CD8-positive, alpha-beta memory T cell (primary cell): ENCODE results near the gene C10orf90. TPM values are rescaled to one million over a fixed set of nuclear protein-coding genes. Genes with fewer than 3 reads are reported as not detected.

Experiments used
- CTCF ChIA-PET: fragments of 350-600 bp; sonication (Branson Sonifier 250); formaldehyde crosslinking; loops from one replicate; lab custom pipeline; 2021; ENCODE audit warnings: antibody characterized with exemption; lab: Charles Lee
- POLR2A ChIA-PET: fragments of 350-600 bp; sonication (Branson Sonifier 250); formaldehyde crosslinking; loops from one replicate; lab custom pipeline; 2021; ENCODE audit warnings: antibody characterized with exemption; lab: Charles Lee
- DNase-seq, 5 donors: peaks; one replicate each; pipeline versions ENCODE4 v3.0.0 to v3.0.0-alpha.2; 2020 to 2022; ENCODE audit warnings: mixed read lengths in 1 of 5
- H3K27ac ChIP-seq: one replicate; pipeline ENCODE4 v1.7.0; 2013; ENCODE audit warnings: low read depth, mild to moderate bottlenecking, low read length, moderate library complexity
- H3K27me3 ChIP-seq: 2 replicates; pipeline ENCODE4 v1.7.0; 2013; ENCODE audit warnings: low read length, mild to moderate bottlenecking; ENCODE audit not compliant: insufficient read depth, poor library complexity, severe bottlenecking
- H3K36me3 ChIP-seq: 2 replicates; pipeline ENCODE4 v1.7.0; 2013; ENCODE audit warnings: mild to moderate bottlenecking, low read length, moderate library complexity; ENCODE audit not compliant: insufficient read depth
- H3K4me1 ChIP-seq: 2 replicates; pipeline ENCODE4 v1.7.0; 2013; ENCODE audit warnings: mild to moderate bottlenecking, low read length, moderate library complexity; ENCODE audit not compliant: insufficient read depth
- H3K4me3 ChIP-seq: 2 replicates; pipeline ENCODE4 v1.7.0; 2013; ENCODE audit warnings: mild to moderate bottlenecking, low read length
- H3K9me3 ChIP-seq: 2 replicates; pipeline ENCODE4 v1.7.0; 2013; ENCODE audit warnings: mild to moderate bottlenecking, low read length
- H3K27ac Mint-ChIP-seq, 8 donors: one replicate each; pipeline ENCODE4 v1.8.0; 2020 to 2021; ENCODE audit warnings: mixed read lengths in 8 of 8, mild to moderate bottlenecking in 6 of 8, inconsistent platforms in 3 of 8, moderate library complexity in 3 of 8
- H3K27me3 Mint-ChIP-seq, 2 donors: one replicate each; pipeline ENCODE4 v1.8.0; 2020 to 2021; ENCODE audit warnings: mixed read lengths in 2 of 2, mild to moderate bottlenecking in 1 of 2, moderate library complexity in 1 of 2
- H3K36me3 Mint-ChIP-seq, 3 donors: one replicate each; pipeline ENCODE4 v1.8.0; 2020 to 2021; ENCODE audit warnings: mixed read lengths in 3 of 3, inconsistent platforms in 1 of 3, mild to moderate bottlenecking in 1 of 3
- H3K4me1 Mint-ChIP-seq, 3 donors: one replicate each; pipeline ENCODE4 v1.8.0; 2020 to 2021; ENCODE audit warnings: mixed read lengths in 3 of 3, inconsistent platforms in 1 of 3, mild to moderate bottlenecking in 1 of 3
- H3K4me3 Mint-ChIP-seq, 7 donors: one replicate each; pipeline ENCODE4 v1.8.0; 2020 to 2021; ENCODE audit warnings: mixed read lengths in 7 of 7, mild to moderate bottlenecking in 6 of 7, moderate library complexity in 4 of 7, inconsistent platforms in 2 of 7
- H3K9me3 Mint-ChIP-seq, 5 donors: one replicate each; pipeline ENCODE4 v1.8.0; 2020 to 2022; ENCODE audit warnings: mixed read lengths in 5 of 5, mild to moderate bottlenecking in 3 of 5, moderate library complexity in 2 of 5, inconsistent platforms in 1 of 5
- polyA plus RNA-seq: library from polyadenylated mRNA; unstranded; fragments of 300-500 nt; fragmentation: Illumina TruSeq; gene quantifications from one replicate; pipeline ENCODE4 v1.2.3, GENCODE V29; 2021
- total RNA-seq, 2 experiments: library from RNA; stranded (reverse); gene quantifications; one replicate each; pipeline ENCODE4 v1.2.3, GENCODE V29; 2021

C10orf90 gene
- total and polyA plus RNA-seq, 3 experiments from 2014 or later, result not detected

DNA sequence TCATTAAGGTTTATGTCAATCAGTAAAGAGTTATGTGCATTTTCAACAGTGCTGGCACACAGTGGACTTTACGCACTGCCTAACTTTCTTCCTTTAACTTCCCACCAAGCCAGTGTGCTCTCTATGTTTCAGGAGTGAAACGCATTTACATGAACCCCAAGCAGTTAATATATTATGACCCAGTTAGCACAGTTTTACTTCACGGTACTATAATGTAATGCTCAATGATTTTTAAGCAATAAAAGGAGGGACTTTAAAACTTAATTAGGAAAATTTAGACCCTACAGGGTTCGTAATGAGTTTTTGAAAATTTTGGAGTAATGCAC is 100.3 kb downstream of the C10orf90 start:
- Mint-ChIP-seq H3K4me1 (no peaks in the 10 kb centered on the region), H3K27me3 (peaks cover 0 to 4% of the 10 kb centered on the region in 2 donors), H3K9me3 (peaks cover 0 to 13% (median 2%) of the 10 kb centered on the region in 5 donors), H3K36me3 (no peaks in the 10 kb centered on the region), H3K4me3 (no peak overlapping the region), H3K27ac (no peak overlapping the region)
- H3K27ac ChIP-seq, result no peak overlapping the region
- POLR2A ChIA-PET, result no interaction called here
- H3K4me3 ChIP-seq, result no peak overlapping the region
- no peaks in the 10 kb centered on the region for H3K9me3 ChIP-seq
- no peaks in the 10 kb centered on the region for H3K36me3 ChIP-seq
- DNase-seq, result no peak
- no peaks in the 10 kb centered on the region for H3K4me1 ChIP-seq
- CTCF ChIA-PET, result no interaction called here
- no peaks in the 10 kb centered on the region for H3K27me3 ChIP-seq

DNA sequence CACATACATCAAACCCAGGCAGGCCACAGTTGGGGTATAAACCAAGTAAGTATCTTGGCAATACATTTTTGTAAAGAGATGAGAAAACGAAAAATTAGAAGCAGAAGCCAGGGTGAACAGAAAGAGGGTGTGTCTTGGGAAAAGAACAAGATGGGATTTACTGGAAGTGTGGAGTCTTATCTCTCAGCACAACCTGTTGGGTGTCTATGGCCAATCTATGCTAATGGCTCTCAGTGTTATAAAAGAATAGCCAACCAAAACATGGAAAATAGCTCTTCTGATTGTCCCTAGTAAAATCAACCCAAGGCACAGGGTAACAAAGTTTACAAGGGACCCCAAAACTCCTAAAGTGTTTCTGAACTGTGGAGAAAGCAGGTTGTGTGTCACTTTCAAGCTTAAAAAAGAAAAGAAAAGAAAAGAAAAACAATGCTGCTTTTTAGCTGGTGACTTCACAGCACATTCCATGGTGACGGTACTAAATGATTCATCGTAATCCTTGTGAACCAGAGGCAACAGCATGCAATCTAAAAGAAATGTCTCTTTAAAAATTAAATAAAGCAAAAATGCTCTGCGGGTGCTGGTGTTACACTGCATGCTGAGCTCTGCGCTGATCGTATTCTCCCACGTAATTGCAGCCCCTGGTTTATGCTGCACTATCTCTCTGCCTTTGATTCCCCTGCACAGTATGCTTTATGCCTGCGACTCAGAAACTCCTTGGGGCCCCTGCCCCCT is 100.8 kb downstream of the C10orf90 start:
- H3K27ac ChIP-seq, result no peak overlapping the region

DNA sequence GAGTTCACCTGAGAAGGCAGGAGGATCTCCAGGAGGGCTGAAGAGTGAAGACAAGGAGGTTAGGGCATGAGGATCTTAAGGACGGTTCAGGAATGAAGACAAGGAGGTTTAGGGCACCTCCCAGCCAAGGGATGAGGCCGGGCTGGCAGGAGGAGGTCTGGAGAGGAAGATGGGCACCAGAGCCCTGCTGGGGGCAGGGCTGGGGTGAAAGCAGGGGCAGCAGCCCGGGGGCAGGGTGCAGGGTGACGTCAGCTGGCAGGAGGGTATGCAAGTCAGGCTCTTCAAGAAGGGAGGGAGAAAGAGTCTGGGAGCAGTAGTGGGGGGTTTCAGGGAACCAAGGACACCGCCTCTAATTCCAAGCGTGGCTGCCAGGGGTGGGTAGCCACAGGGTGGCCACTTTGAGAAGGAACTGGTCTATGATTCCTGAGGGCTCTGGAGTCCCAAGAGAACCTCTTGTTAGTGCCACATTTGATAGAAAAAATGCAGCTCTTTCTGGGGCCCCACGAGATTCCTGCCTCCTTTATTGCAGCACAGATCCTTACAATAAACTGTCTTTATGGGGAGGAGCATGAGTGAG is 101.6 kb downstream of the C10orf90 start:
- ChIA-PET POLR2A (no interaction called here), CTCF (no interaction called here)
- H3K27me3 Mint-ChIP-seq, result peaks cover 0 to 4% of the 10 kb centered on the region in 2 donors
- no peak overlapping the region for H3K27ac ChIP-seq
- no peaks in the 10 kb centered on the region for H3K36me3 ChIP-seq
- H3K4me1 ChIP-seq, result no peaks in the 10 kb centered on the region
- H3K4me3 ChIP-seq, result no peak overlapping the region
- H3K27me3 ChIP-seq, result no peaks in the 10 kb centered on the region
- H3K9me3 Mint-ChIP-seq, result peaks cover 0 to 16% (median 2%) of the 10 kb centered on the region in 5 donors
- DNase-seq, result no peak
- H3K4me3 Mint-ChIP-seq, result no peak overlapping the region
- no peaks in the 10 kb centered on the region for H3K36me3 Mint-ChIP-seq
- no peak overlapping the region for H3K27ac Mint-ChIP-seq
- no peaks in the 10 kb centered on the region for H3K4me1 Mint-ChIP-seq
- no peaks in the 10 kb centered on the region for H3K9me3 ChIP-seq

More for the DNA sequence above, 100.8 kb downstream of the C10orf90 start:
- H3K9me3 ChIP-seq, result no peaks in the 10 kb centered on the region
- H3K4me1 ChIP-seq, result no peaks in the 10 kb centered on the region
- H3K9me3 Mint-ChIP-seq, result peaks cover 0 to 13% (median 2%) of the 10 kb centered on the region in 5 donors
- no peaks in the 10 kb centered on the region for H3K27me3 ChIP-seq
- H3K4me3 Mint-ChIP-seq, result no peak overlapping the region
- no peaks in the 10 kb centered on the region for H3K4me1 Mint-ChIP-seq
- H3K4me3 ChIP-seq, result no peak overlapping the region
- ChIA-PET CTCF (no interaction called here), POLR2A (no interaction called here)
- no peaks in the 10 kb centered on the region for H3K36me3 Mint-ChIP-seq
- peaks cover 0 to 4% of the 10 kb centered on the region in 2 donors for H3K27me3 Mint-ChIP-seq
- H3K36me3 ChIP-seq, result no peaks in the 10 kb centered on the region
- H3K27ac Mint-ChIP-seq, result no peak overlapping the region
- DNase-seq, result no peak

DNA sequence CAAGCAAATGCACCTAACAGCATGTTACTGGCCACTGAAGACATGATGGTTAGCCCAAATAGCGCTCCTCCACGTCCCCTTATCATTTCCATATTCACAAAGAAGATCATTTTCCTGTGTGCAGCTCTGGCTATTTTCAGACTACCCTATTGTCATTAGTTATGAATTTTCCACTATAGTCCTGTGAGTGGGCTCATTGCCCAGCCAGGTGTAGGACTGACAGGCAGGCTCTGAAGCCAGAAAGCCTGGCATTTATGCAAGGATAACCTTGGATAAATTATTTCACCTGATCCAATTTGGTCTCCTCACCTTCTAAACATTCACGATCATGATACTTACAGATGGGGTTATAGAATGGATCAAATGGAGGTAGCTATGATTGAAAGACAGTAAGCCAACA is 104.6 kb downstream of the C10orf90 start:
- no peak overlapping the region for H3K27ac ChIP-seq
- peaks cover 0 to 15% (median 2%) of the 10 kb centered on the region in 5 donors for H3K9me3 Mint-ChIP-seq
- ChIA-PET CTCF (no interaction called here), POLR2A (no interaction called here)
- no peaks in the 10 kb centered on the region for H3K4me1 ChIP-seq
- H3K27me3 Mint-ChIP-seq, result peaks cover 0 to 4% of the 10 kb centered on the region in 2 donors
- no peak for DNase-seq
- H3K36me3 Mint-ChIP-seq, result no peaks in the 10 kb centered on the region
- no peaks in the 10 kb centered on the region for H3K27me3 ChIP-seq
- H3K36me3 ChIP-seq, result no peaks in the 10 kb centered on the region
- no peak overlapping the region for H3K4me3 ChIP-seq
- H3K4me3 Mint-ChIP-seq, result no peak overlapping the region
- H3K27ac Mint-ChIP-seq, result no peak overlapping the region
- H3K9me3 ChIP-seq, result no peaks in the 10 kb centered on the region
- H3K4me1 Mint-ChIP-seq, result no peaks in the 10 kb centered on the region

DNA sequence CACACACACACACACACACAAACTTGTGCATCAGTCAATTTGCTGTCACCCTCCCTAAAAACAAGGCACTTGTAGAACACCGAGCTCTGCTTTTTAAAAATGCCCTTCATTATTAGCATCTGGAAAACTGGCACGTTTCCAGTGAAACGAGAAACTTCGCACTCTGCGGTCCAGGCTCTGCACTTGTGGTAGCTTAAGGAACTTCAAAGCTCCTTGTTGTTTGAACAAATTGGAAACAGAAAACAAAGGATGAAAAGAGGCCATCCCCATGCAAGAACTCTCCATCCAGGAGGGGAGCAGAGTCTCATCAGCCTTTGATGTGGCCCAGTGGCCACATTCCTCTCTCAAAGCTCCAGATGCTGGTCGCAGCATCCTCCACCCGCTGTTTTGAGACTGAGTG is 105.1 kb downstream of the C10orf90 start:
- H3K27me3 Mint-ChIP-seq, result peaks cover 0 to 4% of the 10 kb centered on the region in 2 donors
- no peak overlapping the region for H3K27ac Mint-ChIP-seq
- H3K27ac ChIP-seq, result no peak overlapping the region

DNA sequence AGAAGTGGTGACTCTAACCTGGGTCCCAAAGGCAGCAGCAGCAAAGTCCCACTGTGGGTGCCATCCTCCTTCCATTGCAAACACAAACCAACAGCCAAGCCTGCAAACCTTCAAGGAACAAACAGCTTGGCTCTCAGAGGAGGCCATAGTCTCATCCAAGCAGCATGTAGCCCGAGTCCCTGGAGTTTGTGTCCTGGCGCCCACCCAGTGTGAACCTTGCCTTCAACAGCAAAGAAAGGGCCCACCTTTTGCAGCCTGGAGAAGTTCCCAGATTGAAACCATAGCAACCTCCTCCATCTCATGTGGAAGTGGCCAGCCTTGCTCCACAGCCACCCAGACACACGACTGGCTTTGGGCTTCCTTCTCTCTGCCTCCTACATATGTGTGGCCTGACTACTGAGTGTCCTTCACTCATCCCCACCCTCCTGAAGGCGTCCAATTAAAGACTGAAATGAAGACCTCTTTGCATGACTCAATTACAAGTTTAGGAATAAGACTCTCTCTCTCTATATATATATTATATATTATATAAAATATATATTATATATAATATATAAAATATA is 106.1 kb downstream of the C10orf90 start:
- Histone ChIP-seq H3K36me3 (no peaks in the 10 kb centered on the region), H3K4me3 (no peak overlapping the region), H3K27ac (no peak overlapping the region), H3K27me3 (no peaks in the 10 kb centered on the region), H3K9me3 (no peaks in the 10 kb centered on the region), H3K4me1 (no peaks in the 10 kb centered on the region)
- Mint-ChIP-seq H3K27me3 (peaks cover 0 to 5% of the 10 kb centered on the region in 2 donors), H3K4me1 (no peaks in the 10 kb centered on the region), H3K9me3 (peaks cover 0 to 15% (median 2%) of the 10 kb centered on the region in 5 donors), H3K4me3 (no peak overlapping the region), H3K27ac (no peak overlapping the region), H3K36me3 (no peaks in the 10 kb centered on the region)
- ChIA-PET CTCF (no interaction called here), POLR2A (no interaction called here)
- no peak for DNase-seq

More for the DNA sequence above, 105.1 kb downstream of the C10orf90 start:
- ChIA-PET CTCF (no interaction called here), POLR2A (no interaction called here)
- H3K36me3 ChIP-seq, result no peaks in the 10 kb centered on the region
- H3K4me3 ChIP-seq, result no peak overlapping the region
- no peak overlapping the region for H3K4me3 Mint-ChIP-seq
- no peaks in the 10 kb centered on the region for H3K4me1 ChIP-seq
- H3K9me3 Mint-ChIP-seq, result peaks cover 0 to 15% (median 2%) of the 10 kb centered on the region in 5 donors
- no peak for DNase-seq
- no peaks in the 10 kb centered on the region for H3K27me3 ChIP-seq
- H3K9me3 ChIP-seq, result no peaks in the 10 kb centered on the region
- no peaks in the 10 kb centered on the region for H3K4me1 Mint-ChIP-seq
- H3K36me3 Mint-ChIP-seq, result no peaks in the 10 kb centered on the region

DNA sequence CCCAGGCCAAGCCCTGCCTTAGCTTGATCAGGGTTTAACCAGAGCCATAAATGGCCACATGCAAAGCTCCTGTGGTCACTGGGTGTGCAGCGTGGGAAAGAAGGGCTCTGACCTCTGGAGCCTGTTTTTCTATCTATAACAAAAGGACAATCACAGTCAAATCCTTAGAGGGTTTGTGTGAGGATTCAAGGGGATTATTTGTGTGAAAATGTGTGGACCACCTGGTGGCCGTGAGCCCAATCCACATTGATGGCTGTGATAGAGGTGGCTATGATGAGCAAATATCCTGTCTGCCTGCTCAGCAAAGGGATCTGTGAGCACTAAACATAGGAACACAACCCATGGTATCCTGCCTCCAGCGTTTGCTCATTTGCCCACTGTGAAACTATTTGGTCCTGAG is 107.1 kb downstream of the C10orf90 start:
- DNase-seq, result no peak
- Histone ChIP-seq H3K27me3 (no peaks in the 10 kb centered on the region), H3K27ac (no peak overlapping the region), H3K4me1 (no peaks in the 10 kb centered on the region), H3K4me3 (no peak overlapping the region), H3K9me3 (no peaks in the 10 kb centered on the region), H3K36me3 (no peaks in the 10 kb centered on the region)
- no peak overlapping the region for H3K27ac Mint-ChIP-seq
- H3K27me3 Mint-ChIP-seq, result peaks cover 0 to 6% of the 10 kb centered on the region in 2 donors
- no peaks in the 10 kb centered on the region for H3K36me3 Mint-ChIP-seq
- peaks cover 0 to 15% (median 2%) of the 10 kb centered on the region in 5 donors for H3K9me3 Mint-ChIP-seq
- ChIA-PET POLR2A (no interaction called here), CTCF (no interaction called here)
- H3K4me3 Mint-ChIP-seq, result no peak overlapping the region
- H3K4me1 Mint-ChIP-seq, result no peaks in the 10 kb centered on the region

DNA sequence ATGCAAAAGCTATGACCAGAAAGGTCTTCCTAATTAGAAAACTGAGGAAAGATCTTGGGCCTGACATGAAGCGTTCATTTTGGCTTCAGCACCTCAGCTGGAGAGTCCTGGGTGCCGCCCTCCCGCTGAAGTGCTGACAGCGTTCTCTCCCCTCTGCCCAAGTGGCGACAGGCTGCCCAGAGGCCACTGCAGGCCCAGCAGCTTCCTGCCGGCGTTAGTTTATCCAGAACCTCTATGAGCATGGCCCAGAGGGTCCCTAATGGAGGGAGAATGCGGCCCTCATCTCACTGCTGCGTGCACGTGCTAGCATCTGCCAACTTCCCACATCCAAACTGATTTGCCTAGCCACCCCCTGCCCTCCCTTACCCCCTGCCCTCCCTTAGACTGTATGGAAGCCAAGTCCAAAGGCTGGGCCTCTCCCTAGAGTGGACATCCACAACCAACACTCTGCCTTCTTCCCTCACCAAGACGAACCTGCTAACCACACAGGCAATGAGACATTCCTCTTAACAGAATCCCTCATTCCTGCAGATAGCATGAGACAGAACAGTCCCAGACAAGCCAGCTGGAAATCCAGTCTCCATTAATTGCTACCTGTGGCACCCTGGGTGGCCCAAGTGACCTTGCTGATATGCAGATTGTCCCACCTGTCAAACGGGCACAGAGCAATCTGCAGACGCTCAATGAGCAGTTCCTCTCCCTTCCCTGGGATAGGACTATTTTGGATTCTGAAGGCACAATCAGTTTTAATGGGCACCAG is 108.4 kb downstream of the C10orf90 start:
- Mint-ChIP-seq H3K4me3 (no peak overlapping the region), H3K4me1 (no peaks in the 10 kb centered on the region), H3K27ac (no peak overlapping the region), H3K36me3 (no peaks in the 10 kb centered on the region), H3K27me3 (peaks cover 0 to 6% of the 10 kb centered on the region in 2 donors), H3K9me3 (peaks cover 0 to 11% (median under 1%) of the 10 kb centered on the region in 5 donors)
- Histone ChIP-seq H3K4me1 (no peaks in the 10 kb centered on the region), H3K27me3 (no peaks in the 10 kb centered on the region), H3K9me3 (no peaks in the 10 kb centered on the region), H3K36me3 (no peaks in the 10 kb centered on the region), H3K4me3 (no peak overlapping the region), H3K27ac (no peak overlapping the region)
- ChIA-PET POLR2A (no interaction called here), CTCF (no interaction called here)
- no peak for DNase-seq
